ENCODE results near the gene C19orf18. TPM values are rescaled to one million over a fixed set of nuclear protein-coding genes. Genes with fewer than 3 reads are reported as not detected.

Gene C19orf18
- total RNA-seq, 1 experiment from 2014 or later, result 1.1 TPM

Other genes starting within 250 kb of the C19orf18 start
- 6.8 to 9.1 TPM (median 7.1 TPM) in 3 replicates for gene ZNF671, start 246.9 kb downstream of the C19orf18 start, total RNA-seq (2021)
- gene ZNF776, start 227.7 kb downstream of the C19orf18 start, total RNA-seq (2021), result 14.3 to 16.9 TPM (median 16.4 TPM) in 3 replicates
- gene ZNF586, start 204.9 kb downstream of the C19orf18 start, total RNA-seq (2021), result 13.6 to 16.4 TPM (median 15.4 TPM) in 3 replicates
- 9.0 to 13.1 TPM (median 9.3 TPM) in 3 replicates for gene ZNF552, start 159.6 kb downstream of the C19orf18 start, total RNA-seq (2021)
- 39.9 to 43.2 TPM (median 41.7 TPM) in 3 replicates for gene ZNF587B, start 144.2 kb downstream of the C19orf18 start, total RNA-seq (2021)
- gene ZNF587, start 124.7 kb downstream of the C19orf18 start, total RNA-seq (2021), result 46.6 to 57.0 TPM (median 47.0 TPM) in 3 replicates
- gene ZNF814, start 85.5 kb downstream of the C19orf18 start, total RNA-seq (2021), result 60.7 to 80.8 TPM (median 77.8 TPM) in 3 replicates
- 21.4 to 22.6 TPM (median 21.5 TPM) in 3 replicates for gene ZNF417, start 57.9 kb downstream of the C19orf18 start, total RNA-seq (2021)
- gene ZNF418, start 39.1 kb downstream of the C19orf18 start, total RNA-seq (2021), result 19.6 to 21.1 TPM (median 20.8 TPM) in 3 replicates
- 15.1 to 17.9 TPM (median 15.9 TPM) in 3 replicates for gene ZNF256, start 26.8 kb downstream of the C19orf18 start, total RNA-seq (2021)
- gene ZNF606, start 28.3 kb upstream of the C19orf18 start, total RNA-seq (2021), result 24.5 to 26.2 TPM (median 26.1 TPM) in 3 replicates
- 0.69 to 1.3 TPM (median 0.78 TPM) in 3 replicates for gene ZSCAN1, start 59.5 kb upstream of the C19orf18 start, total RNA-seq (2021)
- gene ZNF135, start 84.7 kb upstream of the C19orf18 start, total RNA-seq (2021), result 5.6 to 8.0 TPM (median 7.2 TPM) in 3 replicates
- gene ZSCAN18, start 123.7 kb upstream of the C19orf18 start, total RNA-seq (2021), result 55.9 to 65.5 TPM (median 64.8 TPM) in 3 replicates
- 16.3 to 18.3 TPM (median 16.5 TPM) in 3 replicates for gene ZNF329, start 176.3 kb upstream of the C19orf18 start, total RNA-seq (2021)
- gene ZNF274, start 208.5 kb upstream of the C19orf18 start, total RNA-seq (2021), result 25.4 to 28.8 TPM (median 27.5 TPM) in 3 replicates

Measured in WTC11 (cell line).